NCI-H524 treated with DMSO at 0.1 percent for 48 hours (cell line): ENCODE data around the gene STK17A.

Experiments used
- DNase-seq: peaks from one replicate; lab custom pipeline; 2025; lab: John Stamatoyannopoulos, UW

STK17A gene

GRCh38 chr7:43636093-43636492, 53.2 kb downstream of the STK17A start:
- no peak for DNase-seq

- DNase-seq, result no peak
Measured at GRCh38 chr7:43637114-43637806, 54.4 kb downstream of the STK17A start.

GRCh38 chr7:43639858-43640491, 57.1 kb downstream of the STK17A start:
- no peak for DNase-seq

DNA sequence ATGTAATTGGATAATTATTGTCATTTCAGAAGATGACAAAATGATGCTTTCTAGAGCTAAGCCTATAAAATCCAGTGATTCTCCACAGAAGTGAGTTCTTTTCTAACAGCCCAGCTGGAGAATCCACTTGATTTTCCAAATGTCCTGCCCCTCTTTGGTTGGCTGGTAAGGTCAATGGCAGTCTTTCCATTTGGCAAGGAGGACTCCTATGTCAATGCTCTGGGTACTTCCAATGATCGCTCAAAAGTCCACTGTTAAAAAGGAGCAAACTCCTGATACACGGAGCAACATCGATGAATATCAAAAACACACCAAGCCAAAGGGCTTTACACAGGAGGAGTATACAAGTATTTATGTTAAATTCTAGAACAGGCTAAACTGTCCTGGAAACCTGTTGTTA, 57.8 kb downstream of the STK17A start:
- DNase-seq, result no peak

DNA sequence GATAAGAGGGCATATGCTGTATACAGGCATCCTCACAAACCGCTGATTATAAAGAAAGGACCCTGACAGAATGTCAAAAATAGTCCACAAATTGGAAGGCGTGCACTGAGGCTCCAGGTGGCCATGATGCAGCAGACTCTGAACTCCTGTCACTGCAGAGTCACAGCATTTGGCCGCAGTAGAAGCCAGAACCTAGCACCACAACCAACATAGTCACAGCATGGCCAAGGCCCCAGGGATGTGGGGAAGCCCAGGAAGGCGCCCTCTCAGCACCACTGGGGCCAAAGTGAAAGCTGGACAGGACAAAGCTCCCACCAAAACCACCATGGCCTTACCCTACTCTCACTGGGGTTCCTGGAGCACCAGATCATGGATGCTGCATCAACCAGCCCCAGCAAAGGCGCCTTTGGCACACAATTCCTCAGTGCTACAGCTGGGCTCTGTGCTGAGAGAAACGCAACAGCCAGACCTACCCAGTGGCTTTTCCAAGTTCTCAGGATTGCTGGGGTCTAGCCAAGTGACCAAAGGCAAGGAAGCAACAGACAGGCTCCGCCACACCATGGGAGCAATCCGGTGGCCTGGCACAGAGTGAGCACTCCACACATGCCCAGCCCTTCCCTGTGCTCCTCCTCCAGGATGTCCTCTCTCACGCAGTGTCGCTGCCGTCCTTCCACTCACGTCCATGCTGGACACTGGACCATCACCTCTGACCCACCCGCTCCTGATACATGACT, 60.2 kb downstream of the STK17A start:
- no peak for DNase-seq

GRCh38 chr7:43643846-43644245, 60.9 kb downstream of the STK17A start:
- DNase-seq, result no peak

DNA sequence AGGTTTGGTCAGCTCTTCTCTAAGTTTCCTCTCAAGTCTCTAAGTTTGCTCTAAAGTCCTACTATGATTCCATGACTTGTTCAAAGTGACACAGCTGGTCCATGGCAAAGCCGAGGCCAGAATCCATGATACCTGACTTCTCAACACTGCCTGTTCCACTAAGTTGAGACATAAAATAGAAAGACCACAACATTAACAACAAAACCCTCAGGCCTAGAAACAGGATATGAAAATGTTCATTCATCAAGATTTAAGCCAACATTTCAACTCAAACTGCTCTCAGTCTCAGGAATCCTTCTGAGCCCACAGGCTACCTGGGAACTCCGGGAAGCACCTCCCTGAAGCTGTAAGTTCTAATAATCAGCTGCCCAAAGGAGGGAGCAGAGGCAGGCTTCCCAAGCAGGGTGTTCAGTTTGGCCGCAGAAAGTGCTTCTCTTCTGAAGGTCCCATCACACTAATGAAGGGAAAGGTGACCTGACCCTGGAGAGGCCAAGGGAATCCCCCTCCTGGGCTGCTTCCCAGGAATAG, 62.9 kb downstream of the STK17A start:
- no peak for DNase-seq

DNA sequence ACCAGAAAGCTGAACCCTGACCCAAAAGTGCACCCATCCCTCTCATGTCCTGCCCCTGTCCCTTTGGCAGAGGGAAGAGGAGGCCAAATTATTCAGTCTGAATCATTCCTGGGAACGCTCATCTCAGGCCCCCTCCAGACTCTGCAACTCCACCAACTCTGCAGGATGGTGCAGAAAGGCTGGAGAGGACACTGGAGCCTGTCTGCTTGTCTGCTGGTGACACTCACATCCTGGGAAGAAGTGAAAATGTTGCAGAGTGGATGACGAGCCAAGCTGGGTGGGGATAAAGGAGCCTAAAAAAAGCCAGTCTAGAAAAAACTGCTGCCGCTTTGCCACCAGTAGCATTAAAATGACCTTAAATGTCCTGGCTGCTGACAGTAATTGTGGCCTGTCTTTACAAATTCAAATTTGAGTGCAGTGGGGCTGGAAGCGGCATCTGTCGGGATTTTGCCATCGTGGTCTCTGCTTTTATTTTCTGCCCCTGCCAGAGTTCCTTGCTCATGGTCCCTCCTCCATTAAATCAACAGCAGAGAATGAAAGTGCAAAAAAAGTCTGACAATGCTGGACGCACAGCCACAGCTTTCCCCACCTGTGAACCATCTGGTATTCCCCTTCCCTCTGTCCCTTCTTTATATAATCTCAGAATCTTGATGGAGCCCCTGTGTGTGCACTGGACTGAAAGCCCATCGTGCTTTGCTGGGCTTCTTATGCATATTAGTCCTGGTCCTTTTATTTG, 63.9 kb downstream of the STK17A start:
- DNase-seq, result no peak

GRCh38 chr7:43647339-43647672, 64.4 kb downstream of the STK17A start:
- no peak for DNase-seq

DNA sequence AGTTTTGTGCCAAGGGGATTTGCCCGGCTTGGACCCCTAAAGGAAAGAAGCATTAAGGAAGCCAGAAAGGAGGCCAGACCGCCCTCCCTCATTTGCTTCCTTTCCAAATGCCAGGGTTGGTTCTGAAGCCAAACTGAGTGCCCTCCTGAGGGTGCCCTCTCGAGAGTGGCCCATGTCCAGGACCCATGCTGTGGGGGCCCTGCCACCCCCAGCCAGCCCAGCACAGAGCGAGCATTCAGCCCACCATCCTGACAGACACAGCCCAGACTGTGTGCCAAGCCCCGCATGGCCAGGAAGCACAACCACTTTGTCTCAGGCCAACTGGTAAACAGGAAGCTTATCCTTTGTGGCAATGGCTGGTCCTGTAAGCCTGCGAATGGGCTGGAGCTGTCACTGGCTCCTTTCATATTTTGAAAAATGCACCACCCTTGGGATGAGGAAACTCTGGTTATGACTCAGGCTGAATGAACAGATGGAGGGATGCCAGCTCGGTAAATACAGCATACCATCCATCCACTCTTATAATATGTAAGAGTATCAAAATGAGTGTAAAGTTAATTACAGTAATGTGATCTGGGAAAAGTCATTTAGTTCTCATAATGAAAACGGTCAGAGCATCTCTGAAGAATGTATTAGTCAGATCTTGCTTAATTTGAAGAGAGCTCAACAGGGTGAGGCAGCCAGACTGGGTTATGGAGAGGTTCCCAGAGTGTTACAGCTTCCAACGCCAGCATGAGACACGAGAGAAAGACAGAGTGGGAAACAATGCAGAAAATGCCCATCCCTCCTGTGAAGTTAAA, 65.0 kb downstream of the STK17A start:
- no peak for DNase-seq

GRCh38 chr7:43648473-43649406, 65.8 kb downstream of the STK17A start:
- no peak for DNase-seq

DNA sequence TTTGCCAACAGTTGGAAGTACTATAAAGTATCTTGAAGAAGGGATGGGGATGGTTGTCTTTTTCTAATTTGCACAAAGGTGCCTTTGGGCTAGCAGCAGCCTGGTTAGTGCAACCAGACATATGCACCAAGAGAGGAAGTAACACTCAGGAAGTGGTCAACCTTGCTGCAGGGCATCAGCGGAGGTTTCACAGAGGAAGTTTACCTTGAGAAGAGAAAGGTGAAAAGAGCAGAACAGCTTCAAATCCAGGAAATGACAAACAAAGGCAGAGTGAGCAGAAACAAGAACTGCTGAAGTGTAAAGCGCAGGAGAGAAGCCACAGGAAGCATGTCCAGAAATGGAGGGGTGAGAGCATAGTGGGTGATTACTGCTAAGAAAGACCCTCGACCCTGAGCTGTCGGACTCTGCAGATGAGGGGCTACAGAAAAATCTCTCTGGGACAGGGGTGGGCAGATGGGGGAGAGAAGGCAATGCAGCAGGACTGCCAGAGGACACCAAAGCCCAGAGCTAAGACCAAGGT, 66.9 kb downstream of the STK17A start:
- DNase-seq, result no peak

DNA sequence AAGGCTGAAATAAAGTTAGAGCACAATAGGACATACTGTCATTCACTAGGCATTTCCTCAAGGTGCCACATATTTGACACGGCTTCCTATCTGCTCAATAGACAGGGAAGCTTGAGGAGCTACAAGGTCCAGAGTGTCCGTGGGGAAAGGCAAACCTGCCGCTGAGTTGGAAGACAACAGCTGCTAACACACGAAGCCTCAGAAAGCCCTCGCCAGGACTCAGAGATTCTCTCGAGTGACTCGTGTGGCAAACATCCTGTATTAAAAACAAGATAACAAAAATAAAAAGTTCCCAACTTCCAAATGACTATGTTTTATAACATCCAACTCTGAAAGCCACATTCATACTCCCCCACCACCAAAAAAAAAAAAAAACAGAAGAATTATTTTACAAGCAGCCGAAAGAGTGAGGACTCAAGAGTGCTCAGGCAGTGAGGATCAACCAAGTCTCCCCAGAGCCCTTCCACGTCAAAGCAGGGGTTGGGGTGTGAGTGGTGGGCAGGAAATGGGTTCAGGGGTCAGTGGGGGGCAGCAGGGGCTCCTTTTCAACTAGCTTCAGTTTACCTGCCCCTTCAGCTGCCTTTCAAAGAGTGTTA, 67.6 kb downstream of the STK17A start:
- no peak for DNase-seq

- no peak for DNase-seq
Measured at GRCh38 chr7:43652364-43652763, 69.5 kb downstream of the STK17A start.

- DNase-seq, result no peak
Measured at GRCh38 chr7:43653466-43653865, 70.6 kb downstream of the STK17A start.

- no peak for DNase-seq
Measured at GRCh38 chr7:43653891-43654504, 71.1 kb downstream of the STK17A start.

DNA sequence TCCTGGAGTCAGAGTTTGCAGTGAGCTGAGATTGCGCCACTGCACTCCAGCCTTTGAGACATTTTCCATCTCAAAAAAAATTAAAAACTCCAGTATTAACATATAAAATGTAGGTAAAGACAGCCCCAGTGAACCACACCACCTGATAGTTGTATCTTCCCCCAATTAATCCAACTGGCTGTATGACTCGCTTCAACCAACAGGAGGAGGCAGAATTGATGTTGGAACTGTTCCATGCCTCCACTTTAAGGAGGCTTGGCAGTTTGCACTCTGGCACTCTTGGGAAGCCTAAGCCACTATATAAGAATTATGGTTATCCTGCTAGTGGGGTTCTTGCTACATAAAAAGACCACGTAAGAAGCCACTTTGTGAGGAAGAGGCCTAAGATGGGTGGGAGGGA, 72.7 kb downstream of the STK17A start:
- no peak for DNase-seq

DNA sequence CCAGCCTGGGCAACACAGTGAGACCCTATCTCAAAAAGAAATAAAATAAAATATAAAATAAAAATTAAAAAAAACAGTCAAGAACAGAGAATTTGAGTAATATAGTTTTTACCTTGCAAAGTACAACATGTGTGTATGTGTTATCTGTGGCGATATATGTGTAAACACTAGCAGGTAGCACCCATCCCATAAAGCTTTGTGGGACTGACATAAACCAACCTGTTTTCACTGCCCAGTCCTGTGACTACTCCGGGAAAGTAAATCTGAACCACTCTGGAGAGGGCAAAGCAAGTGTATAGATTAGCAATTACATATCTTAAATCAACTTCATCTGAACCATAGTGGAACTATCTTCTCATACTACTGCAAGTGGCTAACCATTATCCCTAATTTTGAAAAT, 74.1 kb downstream of the STK17A start:
- DNase-seq, result no peak
